HEK293 (cell line): Measurements from ENCODE around the gene NMRK2.
A peak's percentile ranks its signal among the peaks of the same experiment; 100 is the strongest.

Source experiments
- ZNF2 ChIP-seq: fragments of 450-650 bp; formaldehyde crosslinking; IDR thresholded peaks from 2 replicates; pipeline ENCODE4 v1.5.1; 2016; ENCODE audit warnings: missing biosample characterization, missing genetic modification characterization
- ZNF350 ChIP-seq: fragments of 450-650 bp; formaldehyde crosslinking; IDR thresholded peaks from 2 replicates; pipeline ENCODE4 v1.5.0; 2017; ENCODE audit warnings: missing biosample characterization, mild to moderate bottlenecking, missing genetic modification characterization
- ZNF510 ChIP-seq: fragments of 450-650 bp; formaldehyde crosslinking; IDR thresholded peaks from 2 replicates; pipeline ENCODE4 v1.5.1; 2018; ENCODE audit warnings: mild to moderate bottlenecking, missing genetic modification characterization, missing biosample characterization; ENCODE audit not compliant: insufficient replicate concordance
- ZNF600 ChIP-seq: fragments of 450-650 bp; formaldehyde crosslinking; IDR thresholded peaks from 2 replicates; pipeline ENCODE4 v1.5.1; 2016; ENCODE audit warnings: missing biosample characterization, missing genetic modification characterization
- TF ChIP-seq, protein P1 (sequence below): fragments of 450-650 bp; formaldehyde crosslinking; IDR thresholded peaks from 2 replicates; pipeline ENCODE4 v1.5.1; 2016; ENCODE audit warnings: missing biosample characterization, missing genetic modification characterization
- TF ChIP-seq, protein P2 (sequence below): fragments of 450-650 bp; formaldehyde crosslinking; IDR thresholded peaks from 2 replicates; pipeline ENCODE4 v1.5.1; 2016; ENCODE audit warnings: missing biosample characterization, missing genetic modification characterization
- TF ChIP-seq, protein P3 (sequence below): fragments of 450-650 bp; formaldehyde crosslinking; IDR thresholded peaks from 2 replicates; pipeline ENCODE4 v1.5.1; 2017; ENCODE audit warnings: missing biosample characterization, missing genetic modification characterization
- TF ChIP-seq, protein P4 (sequence below): fragments of 450-650 bp; formaldehyde crosslinking; IDR thresholded peaks from 2 replicates; pipeline ENCODE4 v1.5.1; 2016; ENCODE audit warnings: missing biosample characterization, missing genetic modification characterization

DNA sequence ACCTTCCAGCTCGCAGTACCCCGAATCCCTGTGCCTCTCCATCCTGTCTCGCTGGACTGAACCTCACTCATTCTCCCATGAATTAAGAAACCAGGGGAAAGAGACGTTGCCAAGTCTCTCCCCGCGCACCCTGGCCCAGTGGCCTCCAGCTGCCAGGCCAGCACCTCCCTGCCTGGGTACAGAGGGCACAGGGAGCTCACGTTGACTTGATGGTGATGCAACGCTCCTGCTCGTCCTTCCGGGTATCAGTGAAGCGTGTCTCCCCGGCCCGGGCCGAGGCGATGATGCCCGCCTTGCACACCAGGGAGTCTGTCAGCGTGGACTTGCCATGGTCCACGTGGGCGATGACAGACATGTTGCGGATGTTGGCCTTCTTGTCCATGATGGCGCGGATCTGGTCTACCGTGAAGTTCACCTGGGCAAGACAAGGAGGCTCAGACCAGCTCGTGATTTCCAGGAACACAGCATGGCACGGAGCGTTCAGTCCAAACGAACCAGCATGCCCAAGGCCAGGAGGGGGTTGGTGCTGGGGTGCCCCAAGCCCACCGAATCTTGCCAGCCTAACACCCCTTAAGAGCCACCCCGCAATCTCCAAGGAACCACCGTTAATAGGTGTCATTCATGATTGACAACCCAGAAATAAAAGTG, 51.2 kb downstream of the NMRK2 start:
- TF ChIP-seq, protein P1, sequence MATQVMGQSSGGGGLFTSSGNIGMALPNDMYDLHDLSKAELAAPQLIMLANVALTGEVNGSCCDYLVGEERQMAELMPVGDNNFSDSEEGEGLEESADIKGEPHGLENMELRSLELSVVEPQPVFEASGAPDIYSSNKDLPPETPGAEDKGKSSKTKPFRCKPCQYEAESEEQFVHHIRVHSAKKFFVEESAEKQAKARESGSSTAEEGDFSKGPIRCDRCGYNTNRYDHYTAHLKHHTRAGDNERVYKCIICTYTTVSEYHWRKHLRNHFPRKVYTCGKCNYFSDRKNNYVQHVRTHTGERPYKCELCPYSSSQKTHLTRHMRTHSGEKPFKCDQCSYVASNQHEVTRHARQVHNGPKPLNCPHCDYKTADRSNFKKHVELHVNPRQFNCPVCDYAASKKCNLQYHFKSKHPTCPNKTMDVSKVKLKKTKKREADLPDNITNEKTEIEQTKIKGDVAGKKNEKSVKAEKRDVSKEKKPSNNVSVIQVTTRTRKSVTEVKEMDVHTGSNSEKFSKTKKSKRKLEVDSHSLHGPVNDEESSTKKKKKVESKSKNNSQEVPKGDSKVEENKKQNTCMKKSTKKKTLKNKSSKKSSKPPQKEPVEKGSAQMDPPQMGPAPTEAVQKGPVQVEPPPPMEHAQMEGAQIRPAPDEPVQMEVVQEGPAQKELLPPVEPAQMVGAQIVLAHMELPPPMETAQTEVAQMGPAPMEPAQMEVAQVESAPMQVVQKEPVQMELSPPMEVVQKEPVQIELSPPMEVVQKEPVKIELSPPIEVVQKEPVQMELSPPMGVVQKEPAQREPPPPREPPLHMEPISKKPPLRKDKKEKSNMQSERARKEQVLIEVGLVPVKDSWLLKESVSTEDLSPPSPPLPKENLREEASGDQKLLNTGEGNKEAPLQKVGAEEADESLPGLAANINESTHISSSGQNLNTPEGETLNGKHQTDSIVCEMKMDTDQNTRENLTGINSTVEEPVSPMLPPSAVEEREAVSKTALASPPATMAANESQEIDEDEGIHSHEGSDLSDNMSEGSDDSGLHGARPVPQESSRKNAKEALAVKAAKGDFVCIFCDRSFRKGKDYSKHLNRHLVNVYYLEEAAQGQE (tag by site-specific recombination) = no peak
- TF ChIP-seq, protein P2, sequence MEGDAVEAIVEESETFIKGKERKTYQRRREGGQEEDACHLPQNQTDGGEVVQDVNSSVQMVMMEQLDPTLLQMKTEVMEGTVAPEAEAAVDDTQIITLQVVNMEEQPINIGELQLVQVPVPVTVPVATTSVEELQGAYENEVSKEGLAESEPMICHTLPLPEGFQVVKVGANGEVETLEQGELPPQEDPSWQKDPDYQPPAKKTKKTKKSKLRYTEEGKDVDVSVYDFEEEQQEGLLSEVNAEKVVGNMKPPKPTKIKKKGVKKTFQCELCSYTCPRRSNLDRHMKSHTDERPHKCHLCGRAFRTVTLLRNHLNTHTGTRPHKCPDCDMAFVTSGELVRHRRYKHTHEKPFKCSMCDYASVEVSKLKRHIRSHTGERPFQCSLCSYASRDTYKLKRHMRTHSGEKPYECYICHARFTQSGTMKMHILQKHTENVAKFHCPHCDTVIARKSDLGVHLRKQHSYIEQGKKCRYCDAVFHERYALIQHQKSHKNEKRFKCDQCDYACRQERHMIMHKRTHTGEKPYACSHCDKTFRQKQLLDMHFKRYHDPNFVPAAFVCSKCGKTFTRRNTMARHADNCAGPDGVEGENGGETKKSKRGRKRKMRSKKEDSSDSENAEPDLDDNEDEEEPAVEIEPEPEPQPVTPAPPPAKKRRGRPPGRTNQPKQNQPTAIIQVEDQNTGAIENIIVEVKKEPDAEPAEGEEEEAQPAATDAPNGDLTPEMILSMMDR (tag by site-specific recombination) = no peak
- peak; percentile 66 for TF ChIP-seq ZNF2 (tag by site-specific recombination)
- TF ChIP-seq ZNF600 (tag by site-specific recombination) = peak; percentile 20; the same call in 1 of the 2 replicates
- TF ChIP-seq ZNF350 (tag by site-specific recombination) = no peak
- TF ChIP-seq, protein P3, sequence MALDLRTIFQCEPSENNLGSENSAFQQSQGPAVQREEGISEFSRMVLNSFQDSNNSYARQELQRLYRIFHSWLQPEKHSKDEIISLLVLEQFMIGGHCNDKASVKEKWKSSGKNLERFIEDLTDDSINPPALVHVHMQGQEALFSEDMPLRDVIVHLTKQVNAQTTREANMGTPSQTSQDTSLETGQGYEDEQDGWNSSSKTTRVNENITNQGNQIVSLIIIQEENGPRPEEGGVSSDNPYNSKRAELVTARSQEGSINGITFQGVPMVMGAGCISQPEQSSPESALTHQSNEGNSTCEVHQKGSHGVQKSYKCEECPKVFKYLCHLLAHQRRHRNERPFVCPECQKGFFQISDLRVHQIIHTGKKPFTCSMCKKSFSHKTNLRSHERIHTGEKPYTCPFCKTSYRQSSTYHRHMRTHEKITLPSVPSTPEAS = no peak
- TF ChIP-seq, protein P4, sequence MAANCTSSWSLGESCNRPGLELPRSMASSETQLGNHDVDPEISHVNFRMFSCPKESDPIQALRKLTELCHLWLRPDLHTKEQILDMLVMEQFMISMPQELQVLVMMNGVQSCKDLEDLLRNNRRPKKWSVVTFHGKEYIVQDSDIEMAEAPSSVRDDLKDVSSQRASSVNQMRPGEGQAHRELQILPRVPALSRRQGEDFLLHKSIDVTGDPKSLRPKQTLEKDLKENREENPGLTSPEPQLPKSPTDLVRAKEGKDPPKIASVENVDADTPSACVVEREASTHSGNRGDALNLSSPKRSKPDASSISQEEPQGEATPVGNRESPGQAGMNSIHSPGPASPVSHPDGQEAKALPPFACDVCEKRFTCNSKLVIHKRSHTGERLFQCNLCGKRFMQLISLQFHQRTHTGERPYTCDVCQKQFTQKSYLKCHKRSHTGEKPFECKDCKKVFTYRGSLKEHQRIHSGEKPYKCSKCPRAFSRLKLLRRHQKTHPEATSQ (tag by site-specific recombination) = no peak
- TF ChIP-seq ZNF510 (tag by site-specific recombination) = no peak
